NK-92 treated with Interleukin-12 subunit alpha and Interleukin-12 subunit beta, amount 100 ng/mL, for 24 hours (cell line): ENCODE results near the gene MYBL2.

Experiments used
- DNase-seq: peaks from one replicate; lab custom pipeline; 2025; lab: John Stamatoyannopoulos, UW

Gene MYBL2

GRCh38 chr20:43723186-43723585 lies 56.3 kb downstream of the MYBL2 start:
- DNase-seq = no peak

- DNase-seq = no peak
Measured at GRCh38 chr20:43723735-43724134, 56.8 kb downstream of the MYBL2 start.

- DNase-seq = no peak
Measured at GRCh38 chr20:43724383-43724782, 57.5 kb downstream of the MYBL2 start.

GRCh38 chr20:43725666-43726065 lies 58.8 kb downstream of the MYBL2 start:
- DNase-seq = no peak

GRCh38 chr20:43726333-43726732 lies 59.4 kb downstream of the MYBL2 start:
- DNase-seq = no peak

GRCh38 chr20:43726811-43727338 lies 60.0 kb downstream of the MYBL2 start, which contains the start of gene GTSF1L:
GTSF1L (minus strand) TSS chr20:43727002; CDS start chr20:43726694, 308 bp downstream.
- DNase-seq = no peak

GRCh38 chr20:43727980-43728590 lies 61.2 kb downstream of the MYBL2 start:
- DNase-seq = no peak

GRCh38 chr20:43728686-43729255 lies 61.9 kb downstream of the MYBL2 start:
- DNase-seq = no peak

- DNase-seq = no peak
Measured at GRCh38 chr20:43731469-43731868, 64.6 kb downstream of the MYBL2 start.

GRCh38 chr20:43731927-43732326 lies 65.0 kb downstream of the MYBL2 start:
- DNase-seq = no peak

GRCh38 chr20:43736588-43737158 lies 69.8 kb downstream of the MYBL2 start:
- no peak for DNase-seq

- DNase-seq = no peak
Measured at GRCh38 chr20:43737925-43738324, 71.0 kb downstream of the MYBL2 start.

GRCh38 chr20:43739148-43739749 lies 72.3 kb downstream of the MYBL2 start:
- DNase-seq = no peak

- DNase-seq = no peak
Measured at GRCh38 chr20:43740642-43741041, 73.7 kb downstream of the MYBL2 start.

- peak; percentile 75 for DNase-seq
Measured at GRCh38 chr20:43744151-43744611, 77.3 kb downstream of the MYBL2 start.

GRCh38 chr20:43744966-43745730 lies 78.2 kb downstream of the MYBL2 start:
- DNase-seq = no peak

GRCh38 chr20:43746344-43747137 lies 79.6 kb downstream of the MYBL2 start:
- DNase-seq = no peak

- peak; percentile 33 for DNase-seq
Measured at GRCh38 chr20:43748274-43748673, 81.4 kb downstream of the MYBL2 start.

GRCh38 chr20:43749734-43750294 lies 82.9 kb downstream of the MYBL2 start:
- DNase-seq = peak; percentile 78

GRCh38 chr20:43750774-43751166 lies 83.9 kb downstream of the MYBL2 start:
- DNase-seq = peak; percentile 61
